Liver (tissue), 9 donors: Measurements from ENCODE around the gene CHD5. TPM values are rescaled to one million over a fixed set of nuclear protein-coding genes. Genes with fewer than 3 reads are reported as not detected.

Source experiments
- DNase-seq: peaks from one replicate; pipeline ENCODE4 v3.0.0-alpha.2; 2017; ENCODE audit warnings: low spot score
- H3K27ac ChIP-seq, 2 donors: one replicate each; pipeline ENCODE4 v1.7.0; 2013; ENCODE audit warnings: inconsistent platforms in 2 of 2, low read length in 2 of 2, control low read depth in 1 of 2, low read depth in 1 of 2, mild to moderate bottlenecking in 1 of 2
- H3K27me3 ChIP-seq, 4 donors: one replicate each; pipeline versions ENCODE4 v1.6.1 to v1.7.0; 2013; ENCODE audit warnings: low read length in 3 of 4, inconsistent platforms in 1 of 4, mild to moderate bottlenecking in 1 of 4, moderate library complexity in 1 of 4; ENCODE audit not compliant: control insufficient read depth in 4 of 4, insufficient read depth in 4 of 4
- H3K36me3 ChIP-seq, 4 donors: one replicate each; pipeline versions ENCODE4 v1.6.1 to v1.7.0; 2013; ENCODE audit warnings: low read length in 3 of 4, mild to moderate bottlenecking in 3 of 4, low read depth in 1 of 4, moderate library complexity in 1 of 4; ENCODE audit not compliant: control insufficient read depth in 4 of 4, insufficient read depth in 3 of 4
- H3K4me1 ChIP-seq, 4 donors: one replicate each; pipeline versions ENCODE4 v1.6.1 to v1.7.0; 2013; ENCODE audit warnings: low read length in 3 of 4, mild to moderate bottlenecking in 3 of 4, moderate library complexity in 1 of 4; ENCODE audit not compliant: control insufficient read depth in 4 of 4, insufficient read depth in 4 of 4
- H3K4me3 ChIP-seq, 3 donors: one replicate each; pipeline versions ENCODE4 v1.6.1 to v1.7.0; 2013; ENCODE audit warnings: low read length in 3 of 3, control low read depth in 1 of 3, low read depth in 1 of 3, mild to moderate bottlenecking in 1 of 3
- H3K9ac ChIP-seq, 2 donors: one replicate each; pipeline ENCODE4 v1.7.0; 2013; ENCODE audit warnings: low read length in 2 of 2, mild to moderate bottlenecking in 2 of 2, moderate library complexity in 2 of 2, control low read depth in 1 of 2, low read depth in 1 of 2
- H3K9me3 ChIP-seq, 4 donors: one replicate each; pipeline versions ENCODE4 v1.6.1 to v1.7.0; 2013; ENCODE audit warnings: low read length in 3 of 4; ENCODE audit not compliant: control insufficient read depth in 4 of 4
- ATF3 ChIP-seq: IDR thresholded peaks from 2 replicates; pipeline ENCODE4 v1.6.1; 2016; ENCODE audit warnings: antibody characterized with exemption
- CTCF ChIP-seq: fragments of 150-350 bp; IDR thresholded peaks from 2 replicates; pipeline ENCODE4 v1.5.1; 2017; ENCODE audit warnings: improper control_type of control experiment, low read depth, low read length; ENCODE audit not compliant: missing input control
- EGR1 ChIP-seq, 2 donors: IDR thresholded peaks; 2 replicates each; pipeline ENCODE4 v1.6.1; 2016 to 2018; ENCODE audit warnings: antibody characterized with exemption in 2 of 2, low read depth in 2 of 2
- FOXA1 ChIP-seq: IDR thresholded peaks from 2 replicates; pipeline ENCODE4 v1.6.1; 2016; ENCODE audit warnings: antibody characterized with exemption
- FOXA2 ChIP-seq: IDR thresholded peaks from 2 replicates; pipeline ENCODE4 v1.6.1; 2016; ENCODE audit warnings: antibody characterized with exemption
- GABPA ChIP-seq, 2 donors: IDR thresholded peaks in 1 of 2; conservative IDR thresholded peaks in 1 of 2; 2 replicates each; pipeline ENCODE4 v1.6.1; 2016; ENCODE audit warnings: antibody characterized with exemption in 2 of 2, mild to moderate bottlenecking in 1 of 2, moderate library complexity in 1 of 2
- HNF4G ChIP-seq: IDR thresholded peaks from 2 replicates; pipeline ENCODE4 v1.6.1; 2016; ENCODE audit warnings: antibody characterized with exemption
- JUND ChIP-seq, 2 donors: IDR thresholded peaks; 2 replicates each; pipeline ENCODE4 v1.6.1; 2016; ENCODE audit warnings: antibody characterized with exemption in 2 of 2
- RAD21 ChIP-seq, 2 donors: IDR thresholded peaks; 2 replicates each; pipeline ENCODE4 v1.6.1; 2016; ENCODE audit warnings: antibody characterized with exemption in 2 of 2, mild to moderate bottlenecking in 2 of 2
- REST ChIP-seq: IDR thresholded peaks from 2 replicates; pipeline ENCODE4 v1.6.1; 2016; ENCODE audit warnings: antibody characterized with exemption, mild to moderate bottlenecking
- SP1 ChIP-seq: IDR thresholded peaks from 2 replicates; pipeline ENCODE4 v1.6.1; 2018; ENCODE audit warnings: antibody characterized with exemption, mild to moderate bottlenecking
- TAF1 ChIP-seq: conservative IDR thresholded peaks from 2 replicates; pipeline ENCODE4 v1.6.1; 2016; ENCODE audit warnings: antibody characterized with exemption, mild to moderate bottlenecking
- YY1 ChIP-seq: IDR thresholded peaks from 2 replicates; pipeline ENCODE4 v1.6.1; 2016; ENCODE audit warnings: antibody characterized with exemption, mild to moderate bottlenecking
- WGBS: extraction: QIAGEN DNeasy Blood & Tissue Kit; methylation state at CpG from one replicate; pipeline ENCODE4 v1.1.7; 2013; 5-methylcytosine and 5-hydroxymethylcytosine counted together
- polyA plus RNA-seq, 2 donors: library from polyadenylated mRNA; stranded (reverse) in 1 of 2; unstranded in 1 of 2; fragments of 200-250 nt in 1 of 2; fragments of >200 nt in 1 of 2; fragmentation: Nextera tagmentation in 1 of 2; extraction: Ambion mirVana in 1 of 2; gene quantifications; one replicate each; pipeline versions ENCODE4 v1.2.1 to v1.2.3, GENCODE V29; 2013 to 2015
- total RNA-seq, 2 donors: library from RNA; depleted of rRNA; stranded (reverse); fragments of >200 nt; gene quantifications; one replicate each; pipeline ENCODE4 v1.2.3, GENCODE V29; 2014
- donor health status: healthy.
- donor health status: healthy.
- donor health status: healthy.
- donor health status: healthy.
- donor health status: healthy.

CHD5 gene
- total and polyA plus RNA-seq, 4 donors = under 0.01 to 0.08 TPM; not detected in 2

GRCh38 chr1:6099787-6100765, 80.0 kb downstream of the CHD5 start:
- no peaks in the 10 kb centered on the region for H3K4me1 ChIP-seq
- WGBS = 70% methylated on average over 27 of the region's 27 CpGs
- DNase-seq = no peak

GRCh38 chr1:6099297-6099696, 80.8 kb downstream of the CHD5 start:
- Histone ChIP-seq H3K4me1 (no peaks in the 10 kb centered on the region), H3K9me3 (no peaks in the 10 kb centered on the region), H3K4me3 (no peak overlapping the region), H3K27ac (no peak overlapping the region), H3K27me3 (no peaks in the 10 kb centered on the region), H3K36me3 (no peaks in the 10 kb centered on the region), H3K9ac (no peak overlapping the region)
- WGBS = 88% methylated on average over 15 of the region's 15 CpGs
- DNase-seq = no peak
- TF ChIP-seq FOXA1 = no peak
- no peak for TF ChIP-seq ATF3
- no peak for TF ChIP-seq REST
- no peak for TF ChIP-seq CTCF
- no peak for TF ChIP-seq EGR1 (IDR thresholded peaks at IDR 0.05; ENCODE audit: low read depth in 2 of 2)
- TF ChIP-seq FOXA2 = no peak
- TF ChIP-seq GABPA (IDR thresholded peaks at IDR 0.05 in 1 of 2, conservative IDR thresholded peaks at IDR 0.05 in 1 of 2) = no peak
- TF ChIP-seq SP1 = no peak

More at GRCh38 chr1:6099787-6100765, 80.0 kb downstream of the CHD5 start:
- H3K27me3 ChIP-seq = no peaks in the 10 kb centered on the region
- no peaks in the 10 kb centered on the region for H3K9me3 ChIP-seq
- H3K36me3 ChIP-seq = no peaks in the 10 kb centered on the region
- no peak overlapping the region for H3K27ac ChIP-seq
- H3K4me3 ChIP-seq = no peak overlapping the region
- H3K9ac ChIP-seq = no peak overlapping the region
- TF ChIP-seq TAF1 (no peak), JUND (IDR thresholded peaks at IDR 0.05) (no peak), HNF4G (no peak), FOXA1 (no peak), EGR1 (IDR thresholded peaks at IDR 0.05; ENCODE audit: low read depth in 2 of 2) (no peak), ATF3 (no peak), RAD21 (IDR thresholded peaks at IDR 0.05) (no peak), SP1 (no peak), YY1 (no peak)
